ENCODE results near the gene KIF5C. TPM values are rescaled to one million over a fixed set of nuclear protein-coding genes. Genes with fewer than 3 reads are reported as not detected.
"Not testable (repeated sequence)": the region's sequence is repeated elsewhere in the genome, so short reads cannot be mapped to it uniquely, and the experiment has no call there.

Gene KIF5C
- 10 to 100 TPM; 23.9 to 29.1 TPM for total RNA-seq

DNA sequence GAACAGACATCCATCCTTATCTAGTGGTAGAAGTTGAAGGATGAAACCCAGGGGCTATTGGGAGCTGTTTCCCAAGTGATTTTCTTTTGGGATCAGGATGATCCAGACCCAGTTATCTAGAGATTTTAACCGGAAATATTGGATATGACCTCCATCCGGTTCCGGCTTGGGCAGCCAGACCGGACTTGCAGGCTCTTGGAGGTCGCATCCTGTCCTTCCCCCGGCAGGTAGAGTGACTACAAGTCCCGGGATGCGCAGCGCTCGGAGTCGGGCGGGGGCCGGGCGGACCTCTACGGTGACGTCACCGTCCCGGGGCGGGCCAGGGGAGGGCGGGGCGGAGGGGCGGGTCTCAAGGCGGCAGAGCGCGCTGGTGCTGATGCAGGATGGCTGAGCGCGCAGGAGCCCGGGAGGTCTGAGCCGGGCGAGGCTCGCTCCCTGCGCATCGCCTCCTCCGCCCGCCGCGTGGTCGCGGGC lies at the start of gene KIF5C:
Gene KIF5C, plus strand, starts transcription at position 360 of the 474 bp plus-strand sequence. CDS start 391 bp downstream, outside the sequence.
- H3K27me3 Mint-ChIP-seq (ENCODE audit: low read depth) = peaks cover 33% of the 10 kb centered on the region
- DNase-seq = peak; percentile 90 to 91
- H3K4me3 Mint-ChIP-seq = peak within 1 kb of the TSS; percentile 90
- H3K4me1 Mint-ChIP-seq (ENCODE audit: low read depth) = peaks cover 27% of the 10 kb centered on the region
- ATAC-seq (replicated peaks in 1 of 2) = peak; percentile 88 to 90
- H3K9me3 Mint-ChIP-seq = peaks cover 0 to 2% of the 10 kb centered on the region in 2 donors
- H3K27ac Mint-ChIP-seq = no peak within 1 kb of the TSS
- H3K36me3 Mint-ChIP-seq (ENCODE audit: insufficient read depth in 2 of 2) = peaks cover 0 to 2% of the 10 kb centered on the region in 2 donors

DNA sequence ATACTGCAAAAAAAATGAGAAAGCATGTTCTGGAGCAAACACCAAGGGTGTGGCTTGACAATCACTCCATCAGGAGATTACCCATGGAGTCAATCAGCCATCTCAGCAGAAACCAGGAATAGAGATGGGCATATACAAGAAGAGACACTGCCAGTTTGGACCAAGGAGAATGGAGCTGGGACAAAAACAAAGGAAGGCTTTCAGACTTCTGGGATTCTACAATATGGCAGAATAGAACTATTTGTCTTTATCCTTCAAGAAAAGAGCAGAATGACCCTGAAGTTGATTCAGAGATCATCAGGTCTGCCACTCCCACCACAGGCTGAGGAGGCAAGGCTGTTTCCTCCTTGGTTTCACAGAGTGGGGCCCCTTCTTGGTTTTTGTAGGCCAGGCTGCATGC lies 48.2 kb upstream of the KIF5C start:
- peaks cover 4% of the 10 kb centered on the region for H3K4me1 Mint-ChIP-seq (ENCODE audit: low read depth)
- no peak overlapping the region for H3K27ac Mint-ChIP-seq
- no peak overlapping the region for H3K4me3 Mint-ChIP-seq
- no peak for ATAC-seq (replicated peaks in 1 of 2)
- DNase-seq = no peak
- peaks cover 6% of the 10 kb centered on the region for H3K27me3 Mint-ChIP-seq (ENCODE audit: low read depth)
- peaks cover 2 to 4% of the 10 kb centered on the region in 2 donors for H3K9me3 Mint-ChIP-seq
- H3K36me3 Mint-ChIP-seq (ENCODE audit: insufficient read depth in 2 of 2) = no peaks in the 10 kb centered on the region

DNA sequence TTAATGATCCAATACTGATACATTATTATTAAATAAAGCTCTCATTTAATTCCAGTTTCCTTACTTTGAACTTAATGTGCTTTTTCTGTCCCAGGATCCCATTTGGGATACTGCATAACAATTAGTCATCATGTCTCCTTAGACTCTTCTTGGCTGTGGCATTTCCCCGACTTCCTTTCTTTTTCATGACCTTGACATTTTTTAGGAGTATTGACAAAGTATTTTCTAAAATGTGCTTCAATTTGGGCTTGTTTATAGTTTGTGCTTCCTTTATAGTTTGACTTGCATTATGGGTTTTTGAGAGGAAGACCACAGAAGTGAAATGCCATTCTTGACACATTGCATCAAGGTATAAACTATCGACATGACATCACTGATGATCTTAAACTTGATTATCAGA lies 46.1 kb upstream of the KIF5C start:
- DNase-seq (no peak), ATAC-seq (replicated peaks in 1 of 2) (no peak)
- Mint-ChIP-seq H3K9me3 (peaks cover 2 to 4% of the 10 kb centered on the region in 2 donors), H3K4me3 (no peak overlapping the region), H3K27ac (no peak overlapping the region), H3K4me1 (ENCODE audit: low read depth) (peaks cover 4% of the 10 kb centered on the region), H3K27me3 (ENCODE audit: low read depth) (peaks cover 18% of the 10 kb centered on the region), H3K36me3 (ENCODE audit: insufficient read depth in 2 of 2) (no peaks in the 10 kb centered on the region)

DNA sequence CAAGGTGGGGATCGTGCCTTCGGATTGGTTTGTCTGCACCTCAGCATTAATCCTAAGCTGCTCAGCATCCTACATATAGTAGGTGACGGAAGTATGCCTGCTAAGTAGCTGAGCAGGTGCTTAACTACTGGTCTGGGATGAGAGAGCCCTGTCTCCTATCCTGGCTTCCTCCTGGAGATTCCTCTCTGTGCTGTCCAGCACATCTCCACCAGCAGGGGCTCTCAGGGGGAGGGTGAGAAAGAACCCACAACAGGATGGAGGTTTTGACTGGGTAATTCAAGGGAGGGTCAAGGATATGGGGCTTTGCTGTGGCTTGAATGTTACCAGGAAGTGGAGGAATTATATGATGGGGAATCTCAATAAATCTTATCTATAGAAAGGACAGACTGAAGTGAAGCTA lies 45.4 kb upstream of the KIF5C start:
- H3K36me3 Mint-ChIP-seq (ENCODE audit: insufficient read depth in 2 of 2) = no peaks in the 10 kb centered on the region
- H3K9me3 Mint-ChIP-seq = peaks cover 2 to 4% of the 10 kb centered on the region in 2 donors
- peaks cover 4% of the 10 kb centered on the region for H3K4me1 Mint-ChIP-seq (ENCODE audit: low read depth)
- no peak for ATAC-seq (replicated peaks in 1 of 2)
- H3K27me3 Mint-ChIP-seq (ENCODE audit: low read depth) = peaks cover 18% of the 10 kb centered on the region
- no peak overlapping the region for H3K4me3 Mint-ChIP-seq
- H3K27ac Mint-ChIP-seq = no peak overlapping the region
- DNase-seq = no peak

DNA sequence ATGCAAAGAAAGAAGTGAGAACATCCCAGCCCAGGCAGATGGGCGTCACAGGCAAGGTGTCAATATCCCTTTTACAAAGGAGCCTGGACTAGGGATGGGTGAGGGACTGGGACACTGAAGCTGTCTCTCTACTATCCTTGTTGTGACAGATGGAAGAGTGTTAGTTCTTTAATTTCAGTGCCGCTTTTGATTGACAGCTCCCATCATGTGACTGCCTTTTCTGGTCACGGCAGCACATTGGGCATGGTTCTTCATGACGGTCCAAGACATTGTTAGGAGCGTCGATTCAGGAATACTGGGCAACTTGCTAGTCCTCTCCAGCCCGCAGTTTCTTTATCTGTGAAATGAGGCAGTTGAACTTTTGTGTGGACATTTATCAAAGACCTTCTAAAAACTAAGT lies 42.4 kb upstream of the KIF5C start:
- Mint-ChIP-seq H3K4me1 (ENCODE audit: low read depth) (peaks cover 4% of the 10 kb centered on the region), H3K4me3 (no peak overlapping the region), H3K27me3 (ENCODE audit: low read depth) (peaks cover 31% of the 10 kb centered on the region), H3K27ac (no peak overlapping the region), H3K36me3 (ENCODE audit: insufficient read depth in 2 of 2) (no peaks in the 10 kb centered on the region), H3K9me3 (peaks cover 2 to 5% of the 10 kb centered on the region in 2 donors)
- ATAC-seq (replicated peaks in 1 of 2) (no peak), DNase-seq (no peak)

DNA sequence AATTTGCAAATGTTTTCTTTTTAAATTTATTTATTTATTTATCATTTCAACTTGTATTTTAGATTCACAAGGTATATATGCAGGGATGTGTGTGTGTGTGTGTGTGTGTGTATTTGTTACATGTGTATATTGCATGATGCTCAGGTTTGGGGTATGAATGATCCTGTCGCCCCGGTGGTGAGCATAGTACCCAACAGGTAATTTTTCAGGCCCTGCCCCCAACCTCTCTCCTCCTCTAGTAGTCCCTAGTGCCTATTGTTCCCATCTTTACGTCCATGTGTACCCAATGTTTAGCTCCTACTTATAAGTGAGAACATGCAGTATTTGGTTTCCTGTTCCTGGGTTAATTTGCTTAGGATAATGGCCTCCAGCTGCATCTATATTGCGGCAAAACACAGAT lies 33.0 kb upstream of the KIF5C start:
- no peak overlapping the region for H3K27ac Mint-ChIP-seq
- no peaks in the 10 kb centered on the region for H3K27me3 Mint-ChIP-seq (ENCODE audit: low read depth)
- H3K36me3 Mint-ChIP-seq (ENCODE audit: insufficient read depth in 2 of 2) = peaks cover 1 to 3% of the 10 kb centered on the region in 2 donors
- peaks cover 1 to 5% of the 10 kb centered on the region in 2 donors for H3K9me3 Mint-ChIP-seq
- DNase-seq (no peak), ATAC-seq (replicated peaks in 1 of 2) (no peak)
- no peak overlapping the region for H3K4me3 Mint-ChIP-seq
- no peaks in the 10 kb centered on the region for H3K4me1 Mint-ChIP-seq (ENCODE audit: low read depth)

DNA sequence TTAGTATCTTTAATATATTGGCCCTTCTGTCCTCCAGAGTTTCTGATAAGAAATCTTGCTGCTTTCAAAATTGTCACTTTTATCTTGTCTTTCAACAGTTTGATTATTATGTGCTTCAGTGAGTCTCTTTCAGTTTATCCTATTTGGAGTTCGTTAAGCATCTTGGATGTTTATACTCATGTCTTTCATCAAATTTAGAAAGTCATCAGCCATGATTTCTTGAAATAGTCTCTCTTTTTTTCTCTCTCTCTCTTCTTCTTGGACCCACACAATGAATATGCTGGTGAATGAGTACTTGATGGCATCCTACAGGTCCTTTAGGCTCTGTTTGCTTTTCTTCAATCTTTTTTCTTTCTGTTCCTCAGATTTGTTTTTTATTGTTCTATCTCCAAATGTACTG lies 26.9 kb upstream of the KIF5C start:
- no peaks in the 10 kb centered on the region for H3K4me1 Mint-ChIP-seq (ENCODE audit: low read depth)
- peaks cover 4% of the 10 kb centered on the region in 2 donors for H3K36me3 Mint-ChIP-seq (ENCODE audit: insufficient read depth in 2 of 2)
- H3K27ac Mint-ChIP-seq = no peak overlapping the region
- H3K27me3 Mint-ChIP-seq (ENCODE audit: low read depth) = peaks cover 4% of the 10 kb centered on the region
- H3K4me3 Mint-ChIP-seq = no peak overlapping the region
- H3K9me3 Mint-ChIP-seq = peaks cover 1 to 9% of the 10 kb centered on the region in 2 donors
- DNase-seq = no peak
- ATAC-seq (replicated peaks in 1 of 2) = no peak

DNA sequence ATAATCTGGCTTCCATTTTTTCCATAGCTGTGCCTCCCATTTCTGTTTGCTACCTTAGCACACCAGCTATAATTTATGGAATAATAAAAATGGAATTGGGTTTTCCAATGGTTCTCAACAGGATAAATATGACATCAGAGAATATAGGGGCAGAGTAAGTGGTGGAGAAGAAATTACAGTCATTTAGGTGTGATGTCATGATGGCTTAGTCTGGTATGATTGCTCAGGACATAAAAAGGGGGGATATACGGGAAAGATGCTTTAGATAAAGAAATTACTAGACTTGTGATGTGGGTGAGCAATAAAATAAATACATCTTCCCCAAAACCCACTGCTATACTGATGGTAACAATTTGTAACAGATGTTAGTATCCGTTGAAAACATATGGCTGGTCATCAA lies 21.6 kb upstream of the KIF5C start:
- H3K4me3 Mint-ChIP-seq = no peak overlapping the region
- no peak for DNase-seq
- peaks cover 0 to 4% of the 10 kb centered on the region in 2 donors for H3K9me3 Mint-ChIP-seq
- ATAC-seq (replicated peaks in 1 of 2) = no peak
- H3K4me1 Mint-ChIP-seq (ENCODE audit: low read depth) = no peaks in the 10 kb centered on the region
- H3K36me3 Mint-ChIP-seq (ENCODE audit: insufficient read depth in 2 of 2) = peaks cover 2% of the 10 kb centered on the region in 2 donors
- no peak overlapping the region for H3K27ac Mint-ChIP-seq
- H3K27me3 Mint-ChIP-seq (ENCODE audit: low read depth) = peaks cover 29% of the 10 kb centered on the region

DNA sequence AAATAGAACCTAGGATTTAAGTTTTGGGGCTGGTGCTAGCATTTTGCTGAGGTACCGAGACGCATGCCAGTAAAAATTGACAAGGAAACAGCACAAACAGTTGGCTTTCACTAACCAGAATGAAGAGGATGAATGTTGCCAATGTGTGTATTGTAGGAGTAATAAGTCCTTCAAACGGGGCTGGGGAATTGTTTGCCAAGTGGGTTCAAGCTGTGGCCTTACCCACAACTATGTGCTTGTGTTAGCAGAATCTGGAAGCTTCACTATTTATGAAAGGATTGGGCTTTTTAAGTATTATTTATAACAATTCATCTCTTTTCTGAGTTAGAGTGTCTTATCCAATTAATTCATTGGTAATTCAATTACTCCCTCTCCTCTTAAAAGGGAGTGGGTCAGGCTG lies 15.0 kb upstream of the KIF5C start:
- Mint-ChIP-seq H3K9me3 (peaks cover 0 to 2% of the 10 kb centered on the region in 2 donors), H3K36me3 (ENCODE audit: insufficient read depth in 2 of 2) (no peaks in the 10 kb centered on the region), H3K4me3 (no peak overlapping the region), H3K27me3 (ENCODE audit: low read depth) (peaks cover 33% of the 10 kb centered on the region), H3K27ac (no peak overlapping the region), H3K4me1 (ENCODE audit: low read depth) (no peaks in the 10 kb centered on the region)
- DNase-seq (no peak), ATAC-seq (replicated peaks in 1 of 2) (no peak)

DNA sequence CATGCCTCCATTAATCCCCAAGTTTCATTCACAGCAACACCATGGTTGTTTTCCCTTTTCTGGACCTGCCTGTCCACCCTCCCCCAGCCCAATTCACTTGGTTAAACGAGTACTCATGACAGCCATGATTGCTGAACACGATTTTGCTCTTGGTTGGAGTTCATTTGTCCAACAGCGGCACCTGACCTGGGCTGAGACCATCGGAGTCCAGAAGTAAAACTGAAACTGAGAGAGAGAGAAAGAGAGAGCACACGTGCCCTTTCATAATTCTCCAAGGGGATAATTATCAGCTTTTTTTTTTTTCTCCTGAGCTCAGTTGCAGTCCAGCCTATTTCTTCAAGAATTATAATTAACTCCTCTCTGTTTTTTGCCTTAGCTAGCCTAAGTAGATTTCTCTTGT lies 13.7 kb upstream of the KIF5C start:
- no peaks in the 10 kb centered on the region for H3K4me1 Mint-ChIP-seq (ENCODE audit: low read depth)
- peaks cover 0 to 2% of the 10 kb centered on the region in 2 donors for H3K9me3 Mint-ChIP-seq
- H3K27me3 Mint-ChIP-seq (ENCODE audit: low read depth) = peaks cover 32% of the 10 kb centered on the region
- no peak overlapping the region for H3K4me3 Mint-ChIP-seq
- no peaks in the 10 kb centered on the region for H3K36me3 Mint-ChIP-seq (ENCODE audit: insufficient read depth in 2 of 2)
- DNase-seq (no peak), ATAC-seq (replicated peaks in 1 of 2) (no peak)
- H3K27ac Mint-ChIP-seq = no peak overlapping the region

DNA sequence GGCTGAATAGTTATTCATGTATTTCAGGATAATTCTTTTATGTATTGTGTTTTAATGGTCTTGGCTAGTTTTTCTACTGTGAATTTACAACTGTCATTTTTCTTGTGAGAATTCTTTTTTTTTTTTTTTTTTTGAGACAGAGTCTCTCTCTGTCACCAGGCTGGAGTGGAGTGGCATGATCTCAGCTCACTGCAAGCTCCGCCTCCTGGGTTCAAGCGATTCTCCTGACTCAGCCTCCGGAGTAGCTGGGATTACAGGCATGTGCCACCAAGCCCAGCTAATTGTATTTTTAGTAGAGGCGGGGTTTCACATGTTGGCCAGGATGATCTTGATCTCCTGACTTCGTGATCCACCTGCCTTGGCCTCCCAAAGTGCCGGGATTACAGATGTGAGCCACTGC lies 12.5 kb upstream of the KIF5C start:
- peaks cover 31% of the 10 kb centered on the region for H3K27me3 Mint-ChIP-seq (ENCODE audit: low read depth)
- H3K27ac Mint-ChIP-seq; H3K9me3 Mint-ChIP-seq; H3K4me1 Mint-ChIP-seq (ENCODE audit: low read depth); DNase-seq; H3K4me3 Mint-ChIP-seq; ATAC-seq (replicated peaks in 1 of 2); H3K36me3 Mint-ChIP-seq (ENCODE audit: insufficient read depth in 2 of 2): not testable (repeated sequence)

DNA sequence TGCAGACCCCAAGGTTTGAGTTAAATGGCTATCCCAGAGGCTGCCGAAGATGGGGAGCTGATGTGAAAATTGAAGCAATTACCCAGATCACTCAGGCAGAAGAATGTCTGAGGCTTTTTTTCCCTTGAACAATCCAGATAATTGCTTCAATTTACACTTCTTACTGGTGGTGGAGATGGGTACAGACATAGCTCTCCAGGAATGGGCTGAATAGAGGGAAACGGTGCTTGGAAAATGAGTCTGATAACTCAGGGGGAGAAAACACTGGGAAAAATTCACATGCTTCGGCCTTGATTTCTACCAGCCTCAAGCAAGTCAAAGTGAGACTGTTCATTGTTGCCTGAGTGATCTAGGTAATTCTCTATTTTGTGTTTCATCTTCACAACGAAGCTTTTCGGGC lies 9.5 kb upstream of the KIF5C start:
- ATAC-seq (replicated peaks in 1 of 2) = no peak
- DNase-seq = no peak
- H3K27me3 Mint-ChIP-seq (ENCODE audit: low read depth) = peaks cover 46% of the 10 kb centered on the region
- H3K36me3 Mint-ChIP-seq (ENCODE audit: insufficient read depth in 2 of 2) = no peaks in the 10 kb centered on the region
- peaks cover 0 to 2% of the 10 kb centered on the region in 2 donors for H3K9me3 Mint-ChIP-seq
- peaks cover 6% of the 10 kb centered on the region for H3K4me1 Mint-ChIP-seq (ENCODE audit: low read depth)
- H3K27ac Mint-ChIP-seq = no peak overlapping the region
- no peak overlapping the region for H3K4me3 Mint-ChIP-seq

DNA sequence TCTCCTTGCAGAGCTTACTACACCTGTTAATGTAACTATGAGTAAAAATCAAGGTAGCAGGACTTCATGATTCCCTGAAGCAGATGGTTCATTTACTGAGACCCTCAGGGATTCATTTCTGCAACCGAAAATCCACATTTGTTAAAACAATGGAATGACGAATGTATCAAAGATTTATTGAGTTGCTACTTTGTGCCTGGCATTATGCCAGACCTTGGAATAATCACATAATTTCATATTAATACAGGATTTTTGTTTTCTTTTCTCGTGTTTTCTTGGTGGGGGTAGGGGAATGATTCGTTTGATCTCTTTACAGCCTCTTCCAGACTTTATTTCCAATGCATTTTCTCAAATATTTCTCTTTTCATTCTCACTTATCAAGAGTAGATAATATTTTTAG lies 8.9 kb upstream of the KIF5C start:
- Mint-ChIP-seq H3K4me3 (no peak overlapping the region), H3K27ac (no peak overlapping the region), H3K36me3 (ENCODE audit: insufficient read depth in 2 of 2) (no peaks in the 10 kb centered on the region), H3K27me3 (ENCODE audit: low read depth) (peaks cover 52% of the 10 kb centered on the region), H3K9me3 (peaks cover 0 to under 1% of the 10 kb centered on the region in 2 donors), H3K4me1 (ENCODE audit: low read depth) (peaks cover 9% of the 10 kb centered on the region)
- no peak for DNase-seq
- no peak for ATAC-seq (replicated peaks in 1 of 2)

DNA sequence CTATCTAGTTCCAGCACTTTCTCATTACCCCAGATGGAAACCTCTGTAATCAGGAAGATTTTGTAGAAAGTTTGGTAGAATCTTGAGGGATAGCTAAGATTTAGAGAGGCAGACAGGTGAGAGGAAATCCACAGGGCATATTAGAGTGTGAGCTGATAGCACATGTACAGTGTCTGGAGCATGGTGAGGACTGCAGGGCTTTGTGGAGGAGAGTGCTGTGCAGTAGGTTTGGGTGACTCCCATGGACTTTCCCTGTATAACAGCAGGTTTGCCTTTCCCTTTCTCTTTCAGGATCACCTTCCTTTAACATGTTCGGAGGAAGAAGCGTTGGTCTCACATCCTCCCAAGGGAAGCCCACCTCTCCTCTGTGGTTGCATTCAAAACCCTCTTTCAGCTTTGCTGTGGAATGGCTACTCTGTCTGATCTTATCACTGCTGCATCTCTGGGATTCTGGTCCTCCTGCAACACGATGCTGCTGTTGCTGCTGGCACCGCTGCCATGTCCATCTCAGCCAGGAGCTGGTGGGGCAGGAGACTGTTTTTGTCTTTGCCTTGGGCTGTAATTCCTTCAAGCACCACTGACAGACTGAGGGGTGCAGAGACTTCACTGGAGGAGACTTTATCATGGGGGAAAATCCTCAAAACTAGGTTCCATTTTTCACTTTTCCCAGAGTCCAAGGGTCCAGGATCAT lies 7.8 kb upstream of the KIF5C start:
- ATAC-seq (replicated peaks in 1 of 2) = no peak
- Mint-ChIP-seq H3K4me1 (ENCODE audit: low read depth) (peaks cover 9% of the 10 kb centered on the region), H3K9me3 (no peaks in the 10 kb centered on the region), H3K27ac (no peak overlapping the region), H3K27me3 (ENCODE audit: low read depth) (peaks cover 53% of the 10 kb centered on the region), H3K4me3 (no peak overlapping the region), H3K36me3 (ENCODE audit: insufficient read depth in 2 of 2) (no peaks in the 10 kb centered on the region)
- no peak for DNase-seq

All from activated T-cell treated with anti-CD3 and anti-CD28 coated beads, Interleukin-2, amount 50 U/mL, for 72 hours (primary cell).